Measurements from ENCODE around the gene HIKESHI. TPM values are rescaled to one million over a fixed set of nuclear protein-coding genes. Genes with fewer than 3 reads are reported as not detected.
"Not testable (repeated sequence)": the region's sequence is repeated elsewhere in the genome, so short reads cannot be mapped to it uniquely, and the experiment has no call there.

HIKESHI gene
- total RNA-seq, 1 donor from 2014 or later, result 25.8 TPM

DNA sequence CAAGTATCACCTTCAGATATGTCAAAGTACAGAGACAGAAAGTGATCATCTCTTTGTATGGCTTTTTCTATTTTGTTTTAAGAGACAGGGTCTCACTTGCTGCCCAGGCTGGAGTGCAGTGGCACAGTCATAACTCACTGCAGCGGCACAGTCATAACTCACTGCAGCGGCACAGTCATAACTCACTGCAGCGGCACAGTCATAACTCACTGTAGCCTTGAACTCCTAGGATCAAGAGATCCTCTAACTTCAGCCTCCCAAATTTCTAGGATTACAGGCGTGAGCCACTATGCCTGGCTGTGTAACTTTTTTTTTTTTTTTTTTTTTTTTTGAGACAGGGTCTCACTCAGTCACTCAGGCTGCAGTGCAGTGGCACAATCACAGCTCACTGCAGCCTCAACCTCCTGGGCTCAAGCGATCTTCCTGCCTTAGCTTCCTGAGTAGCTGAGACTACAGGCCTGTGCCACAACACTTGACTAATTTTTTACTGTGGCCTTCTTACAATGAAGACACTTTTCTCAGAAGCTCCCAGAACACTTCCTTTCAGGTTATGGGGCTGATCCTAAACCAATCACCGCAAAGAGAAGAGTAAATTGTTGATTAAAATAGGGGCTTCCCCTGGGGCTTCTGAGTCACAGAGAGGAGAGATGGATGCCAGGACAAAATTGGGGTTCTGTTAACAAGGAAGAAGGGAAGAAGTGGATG, 9.0 kb upstream of the HIKESHI start:
- no peak for DNase-seq (ENCODE audit: low spot score)

DNA sequence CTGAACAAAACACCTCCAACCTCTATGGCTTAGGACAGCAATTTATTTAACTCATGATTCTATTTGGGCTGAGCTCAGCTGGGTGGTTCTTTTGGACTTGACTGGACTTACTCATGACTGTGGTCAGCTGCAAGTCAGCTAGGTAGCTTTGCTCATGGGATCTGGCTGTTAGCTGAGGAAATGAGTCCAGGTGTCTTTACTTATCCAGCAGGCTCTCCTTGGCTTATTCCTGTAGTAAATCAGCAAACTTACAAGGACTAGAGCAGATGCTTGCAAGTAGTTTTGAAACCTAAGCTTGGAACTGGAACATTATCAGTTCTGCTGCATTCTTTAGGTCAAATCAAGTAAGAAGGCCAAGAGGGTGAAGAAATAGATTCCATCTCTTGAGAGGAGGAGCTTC, 8.0 kb upstream of the HIKESHI start:
- no peak for DNase-seq (ENCODE audit: low spot score)

DNA sequence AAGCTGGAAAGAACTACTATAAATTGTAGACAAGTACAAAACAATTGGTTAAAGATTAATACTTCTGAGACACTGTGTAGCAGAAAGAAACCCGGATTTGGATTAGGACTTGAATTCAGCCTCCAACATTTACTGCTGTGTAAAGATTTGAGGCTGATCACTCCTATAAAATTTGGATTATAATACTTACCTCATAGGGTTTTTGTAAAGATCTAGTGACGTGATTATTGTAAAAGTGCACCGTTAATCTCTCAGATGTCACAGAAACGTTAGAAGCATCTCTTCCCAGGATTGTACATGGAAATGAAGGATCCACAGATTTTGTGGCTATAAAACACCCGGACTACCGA, 323 bp upstream of the HIKESHI start:
- DNase-seq (ENCODE audit: low spot score), result no peak

DNA sequence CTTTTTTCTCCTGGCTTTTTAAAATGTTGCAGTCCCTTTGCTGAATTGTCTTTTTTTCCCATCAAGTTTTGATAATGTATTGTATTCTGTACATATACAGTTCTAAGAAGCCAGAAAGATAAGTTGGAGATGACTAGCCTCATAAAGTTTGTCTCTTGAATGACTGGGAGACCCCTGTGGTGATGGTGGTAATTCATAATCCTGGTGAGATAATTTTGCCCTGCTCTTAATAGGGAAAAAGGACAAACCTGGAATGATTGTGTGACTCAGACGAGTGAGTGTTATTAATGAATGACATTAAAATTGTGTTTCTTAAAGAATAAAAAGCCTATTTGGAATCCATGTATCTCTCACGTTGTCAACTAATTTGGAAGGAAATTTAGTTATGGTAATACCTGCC, 1.2 kb downstream of the HIKESHI start:
- no peak for DNase-seq (ENCODE audit: low spot score)

DNA sequence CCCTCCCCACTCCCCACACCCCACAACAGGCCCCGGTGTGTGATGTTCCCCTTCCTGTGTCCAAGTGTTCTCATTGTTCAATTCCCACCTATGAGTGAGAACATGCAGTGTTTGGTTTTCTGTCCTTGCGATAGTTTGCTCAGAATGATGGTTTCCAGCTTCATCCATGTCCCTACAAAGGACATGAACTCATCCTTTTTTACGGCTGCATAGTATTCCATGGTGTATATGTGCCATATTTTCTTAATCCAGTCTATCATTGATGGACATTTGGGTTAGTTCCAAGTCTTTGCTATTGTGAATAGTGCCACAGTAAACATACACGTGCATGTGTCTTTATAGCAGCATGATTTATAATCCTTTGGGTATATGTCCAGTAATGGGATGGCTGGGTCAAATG, 6.7 kb downstream of the HIKESHI start:
- DNase-seq (ENCODE audit: low spot score), result not testable (repeated sequence)

DNA sequence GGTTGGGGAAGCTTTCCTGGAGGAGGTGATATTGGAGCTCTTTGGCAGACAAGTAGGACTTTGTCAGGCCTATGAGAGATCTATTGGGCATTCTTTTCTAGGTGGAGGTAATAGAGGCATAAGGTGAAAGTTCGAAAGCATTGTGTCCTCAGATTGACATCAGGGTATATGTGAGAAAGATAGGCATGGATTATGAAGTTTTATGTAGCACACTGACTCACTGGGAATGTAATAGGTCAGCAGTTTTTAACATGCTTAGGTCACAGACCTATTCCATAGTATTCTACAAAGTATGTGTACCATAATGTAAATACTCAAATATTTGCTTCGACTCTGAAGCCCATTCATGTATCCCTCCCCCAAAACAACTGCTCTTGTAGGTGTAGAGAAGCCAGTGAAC, 11.8 kb downstream of the HIKESHI start:
- no peak for DNase-seq (ENCODE audit: low spot score)

DNA sequence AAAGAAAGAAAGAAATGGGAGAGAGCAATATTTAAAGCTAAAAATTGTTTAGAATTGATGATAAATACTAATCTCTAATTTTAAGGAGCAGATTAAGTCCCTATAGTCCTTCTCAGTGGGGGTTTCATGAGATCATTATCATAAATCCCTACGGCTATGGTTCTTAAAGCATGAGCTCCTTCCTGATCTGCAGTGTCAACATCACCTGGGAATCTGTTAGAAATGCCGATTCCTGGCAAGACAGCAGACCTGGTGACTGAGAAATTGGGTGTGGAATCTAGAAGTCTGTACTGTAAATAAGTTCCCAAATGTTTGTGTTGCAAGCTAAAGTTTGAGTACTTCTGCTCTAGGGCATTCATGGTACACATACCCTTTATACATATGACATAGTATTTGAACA, 12.6 kb downstream of the HIKESHI start:
- no peak for DNase-seq (ENCODE audit: low spot score)

DNA sequence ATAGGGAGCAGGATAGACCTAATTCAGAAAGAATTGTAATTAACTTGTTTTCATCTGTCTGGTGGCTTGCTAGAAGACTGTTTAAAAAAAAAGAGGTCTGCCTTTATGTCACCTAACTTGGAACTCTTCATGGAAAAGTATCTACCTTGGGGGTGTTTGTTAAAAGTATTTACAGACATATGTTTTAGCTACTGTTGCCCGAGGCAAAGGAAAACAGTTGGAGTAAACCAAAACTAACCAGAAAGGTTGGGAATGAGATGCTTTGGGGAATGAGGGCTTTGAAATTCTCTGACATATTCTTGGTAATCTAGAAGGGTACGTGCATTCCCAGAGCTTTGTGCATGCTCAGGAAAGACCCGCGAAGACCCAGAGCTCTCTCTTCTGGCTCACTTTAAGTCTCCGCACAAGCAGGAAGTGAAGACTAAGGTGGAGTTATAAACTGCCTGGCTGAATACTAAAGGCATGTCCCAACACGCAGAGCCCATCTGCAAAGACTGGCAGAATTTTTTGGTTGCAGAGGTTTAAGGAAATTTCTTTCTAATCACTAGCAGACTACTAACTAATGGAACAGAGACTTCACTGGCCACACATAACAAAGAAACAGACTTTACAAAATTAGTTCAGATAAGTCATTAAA, 33.2 kb downstream of the HIKESHI start:
- no peak for DNase-seq (ENCODE audit: low spot score)

DNA sequence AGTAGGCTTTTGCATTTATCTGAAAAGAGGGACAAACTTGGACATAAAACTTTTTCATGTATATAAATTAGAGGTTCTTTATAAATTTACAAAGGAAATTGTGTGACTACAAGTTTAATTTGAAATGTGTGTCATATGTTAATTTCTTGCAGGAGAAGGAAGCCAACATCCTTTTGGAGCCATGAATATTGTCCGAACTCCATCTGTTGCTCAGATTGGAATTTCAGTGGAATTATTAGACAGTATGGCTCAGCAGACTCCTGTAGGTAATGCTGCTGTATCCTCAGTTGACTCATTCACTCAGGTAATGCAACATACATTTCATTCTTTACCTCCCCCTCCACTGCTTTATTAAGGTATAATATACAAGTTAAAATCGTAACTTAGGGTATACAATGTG, 35.2 kb downstream of the HIKESHI start:
- DNase-seq (ENCODE audit: low spot score), result no peak

DNA sequence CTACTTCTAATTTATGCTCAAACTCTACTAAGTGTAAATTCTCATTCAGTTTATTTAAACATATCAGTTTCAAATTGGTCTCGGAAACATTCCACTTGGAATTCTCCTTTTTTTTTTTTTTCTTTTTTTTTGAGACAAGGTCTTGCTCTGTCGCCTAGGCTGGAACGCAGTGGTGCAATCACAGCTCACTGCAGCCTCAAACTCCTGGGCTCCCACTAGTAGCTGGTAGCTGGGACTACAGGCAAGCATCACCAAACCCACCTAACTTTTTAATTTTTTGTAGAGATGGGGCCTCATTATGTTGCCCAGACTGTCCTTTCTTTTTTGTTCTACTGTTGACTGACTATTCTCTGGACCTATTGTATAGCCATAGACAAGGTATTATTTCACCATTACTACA, 39.3 kb downstream of the HIKESHI start:
- DNase-seq (ENCODE audit: low spot score), result no peak

DNA sequence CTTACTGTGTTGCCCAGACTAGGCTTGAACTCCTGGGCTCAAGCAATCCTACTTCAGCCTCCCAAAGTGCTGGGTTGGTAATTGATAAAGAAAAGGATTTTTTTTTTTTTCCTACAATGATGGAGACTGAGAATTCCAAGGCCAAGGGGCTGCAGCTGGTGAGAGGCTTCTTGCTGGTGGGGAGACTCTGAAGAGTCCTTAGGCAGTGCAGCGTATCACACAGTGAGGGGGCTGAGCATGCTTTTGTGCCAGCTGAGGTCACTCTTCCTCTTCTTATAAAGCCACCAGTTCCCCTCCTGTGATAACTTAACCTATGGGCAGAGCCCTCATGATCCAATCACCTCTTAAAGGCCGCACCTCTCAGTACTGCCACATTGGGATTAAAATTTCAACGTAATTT, 44.5 kb downstream of the HIKESHI start:
- no peak for DNase-seq (ENCODE audit: low spot score)

DNA sequence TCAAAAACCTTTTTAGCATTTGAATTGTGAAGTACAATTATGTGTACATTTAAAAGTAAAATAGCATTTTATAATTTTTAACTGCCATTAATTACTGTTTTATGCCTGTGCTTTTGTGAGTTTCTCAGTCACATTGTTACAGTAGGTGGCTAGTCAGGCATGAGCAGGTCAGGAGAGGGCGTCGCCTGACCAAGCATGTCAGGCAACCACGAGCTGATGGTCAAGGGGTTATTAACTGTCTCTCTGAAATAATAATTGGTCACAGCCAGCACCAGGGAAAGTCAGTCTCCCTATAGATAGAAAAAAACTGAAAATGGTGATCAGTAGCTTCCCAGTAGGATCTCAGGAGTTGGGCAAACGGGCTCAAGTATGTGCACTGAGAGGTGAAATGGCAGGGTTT, 53.2 kb downstream of the HIKESHI start:
- DNase-seq (ENCODE audit: low spot score), result no peak

DNA sequence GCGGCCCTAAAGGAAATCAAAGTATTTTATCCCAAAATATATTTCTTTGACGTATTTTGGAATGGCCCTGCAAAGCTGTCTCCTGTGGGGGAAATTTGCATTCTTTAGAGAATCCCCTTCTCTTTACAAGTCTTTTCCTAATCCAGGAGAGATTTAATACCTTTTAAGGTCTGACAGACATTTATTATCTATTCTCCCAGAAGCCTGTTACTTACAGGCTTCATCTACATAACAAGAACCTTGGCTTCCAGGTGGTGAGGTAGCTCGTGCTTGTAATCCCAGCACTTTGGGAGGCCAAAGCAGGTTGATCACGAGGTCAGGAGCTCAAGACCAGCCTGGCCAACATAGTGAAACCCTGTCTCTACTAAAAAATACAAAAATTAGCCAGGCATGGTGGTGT, 55.4 kb downstream of the HIKESHI start:
- DNase-seq (ENCODE audit: low spot score), result not testable (repeated sequence)

DNA sequence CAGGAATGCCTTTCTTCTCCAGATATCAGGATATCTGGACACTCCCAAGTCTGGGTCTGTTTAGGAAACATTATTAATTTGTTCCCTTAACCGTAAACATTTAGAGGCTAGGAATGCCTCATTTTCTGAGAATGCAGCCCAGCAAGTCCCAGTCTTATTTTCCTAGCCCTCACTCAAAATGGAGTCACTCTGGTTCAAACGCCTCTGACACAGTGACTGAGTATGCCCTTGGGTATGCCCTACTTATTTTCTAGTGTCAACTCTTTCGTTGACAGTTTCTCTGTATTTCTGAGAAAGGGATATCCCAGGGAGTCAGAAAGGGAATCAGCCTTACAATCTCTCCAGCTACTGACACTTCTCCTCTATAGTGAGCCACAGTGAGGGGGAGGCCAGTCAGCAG, 56.7 kb downstream of the HIKESHI start:
- DNase-seq (ENCODE audit: low spot score), result no peak

DNA sequence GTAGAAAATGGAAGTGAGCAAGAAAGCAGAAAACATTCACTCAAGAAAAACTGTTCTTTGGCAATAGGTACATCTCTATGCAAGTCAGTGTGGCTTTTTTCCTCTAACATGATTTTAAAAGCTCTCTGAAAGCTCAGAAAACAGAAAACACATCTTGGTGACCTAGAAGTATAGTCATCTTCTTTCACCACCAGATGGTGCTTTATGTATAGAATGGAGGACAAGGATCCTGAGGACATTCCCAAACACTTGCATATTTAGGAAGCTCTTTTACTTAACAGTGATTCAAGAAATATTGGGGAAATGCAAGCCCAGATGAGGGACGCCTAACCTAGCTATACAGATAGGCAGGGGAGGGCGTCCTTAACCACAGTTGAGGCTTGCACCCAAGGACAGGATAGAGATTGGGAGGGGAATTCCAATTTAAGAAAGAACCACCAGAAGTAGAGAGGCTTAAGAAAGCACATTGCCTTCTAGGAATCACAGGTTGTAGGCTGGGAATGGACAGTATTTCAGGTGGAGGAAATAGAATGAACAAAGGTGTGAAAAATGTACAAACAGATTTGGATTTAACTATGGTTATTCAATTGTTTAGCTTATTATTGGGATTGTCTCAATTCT, 58.8 kb downstream of the HIKESHI start:
- DNase-seq (ENCODE audit: low spot score), result no peak

DNA sequence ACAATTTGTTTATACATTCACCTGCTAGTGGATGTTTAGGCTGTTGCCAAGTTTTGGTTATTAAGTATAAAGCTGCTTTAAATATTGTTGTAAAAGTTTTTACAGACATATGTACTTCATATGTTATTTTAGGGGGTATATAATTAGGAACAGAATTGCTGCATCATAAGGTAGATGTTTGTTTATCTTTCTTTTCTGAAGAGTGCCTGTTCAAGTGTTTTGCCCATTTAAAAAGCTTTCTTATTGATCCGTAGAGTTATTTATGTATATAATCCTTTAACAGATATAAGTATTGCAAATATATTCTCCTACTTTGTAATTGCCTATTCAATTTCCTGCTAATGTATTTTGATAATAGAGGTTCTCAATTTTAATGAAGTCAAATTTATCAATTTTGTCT, 61.4 kb downstream of the HIKESHI start:
- no peak for DNase-seq (ENCODE audit: low spot score)

DNA sequence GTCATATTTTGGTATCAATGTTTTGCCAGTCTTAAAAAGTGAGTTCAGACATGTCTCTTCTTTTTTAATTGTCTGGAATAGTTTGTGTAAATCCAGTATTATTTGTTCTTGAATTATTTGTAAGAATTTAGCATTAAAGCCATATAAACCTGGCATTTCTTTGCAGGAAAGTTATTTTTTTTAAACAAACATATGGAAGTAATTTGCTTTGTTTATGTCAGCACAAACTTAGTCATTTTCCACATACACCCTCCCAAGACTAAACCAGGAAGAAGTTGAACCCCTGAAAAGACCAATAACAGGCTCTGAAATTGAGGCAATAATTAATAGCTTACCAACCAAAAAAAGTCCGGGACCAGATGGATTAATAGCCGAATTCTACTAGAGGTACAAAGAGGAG, 63.5 kb downstream of the HIKESHI start:
- DNase-seq (ENCODE audit: low spot score), result no peak

DNA sequence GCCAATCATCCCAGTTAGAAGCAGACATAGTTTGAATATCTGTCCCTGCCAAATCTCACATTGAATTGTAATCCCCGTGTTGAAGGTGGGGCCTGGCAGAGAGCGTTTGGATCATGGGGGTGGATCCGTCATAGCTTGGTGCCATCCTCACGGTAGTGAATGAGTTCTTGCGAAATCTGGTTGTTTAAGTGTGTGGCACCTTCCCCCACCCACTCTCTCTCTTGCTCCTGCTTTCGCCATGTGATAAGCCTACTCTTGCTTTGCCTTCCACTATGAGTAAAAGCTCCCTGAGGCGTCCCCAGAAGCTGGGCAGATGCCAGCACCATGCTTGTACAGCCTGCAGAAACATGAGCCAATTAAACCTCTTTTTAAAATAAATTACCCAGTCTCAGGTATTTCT, 67.6 kb downstream of the HIKESHI start:
- DNase-seq (ENCODE audit: low spot score), result no peak

DNA sequence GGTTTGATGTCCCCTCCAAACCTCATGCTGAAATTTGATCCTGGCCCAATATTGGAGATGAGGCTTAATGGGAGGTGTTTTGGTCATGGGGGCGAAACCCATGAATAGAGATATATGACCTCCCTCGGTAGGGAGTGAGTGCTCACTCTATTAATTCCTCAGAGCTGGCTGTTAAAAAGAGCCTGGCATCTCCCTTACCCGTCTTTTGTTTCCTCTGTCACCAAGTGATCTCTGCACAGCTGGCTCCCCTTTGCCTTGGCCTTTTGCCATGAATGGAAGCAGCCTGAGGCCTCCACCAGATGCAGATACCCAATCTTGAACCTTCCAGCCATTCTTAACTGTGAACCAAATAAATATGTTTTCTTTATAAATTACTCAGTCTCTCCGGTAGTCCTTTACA, 68.1 kb downstream of the HIKESHI start:
- DNase-seq (ENCODE audit: low spot score), result no peak

DNA sequence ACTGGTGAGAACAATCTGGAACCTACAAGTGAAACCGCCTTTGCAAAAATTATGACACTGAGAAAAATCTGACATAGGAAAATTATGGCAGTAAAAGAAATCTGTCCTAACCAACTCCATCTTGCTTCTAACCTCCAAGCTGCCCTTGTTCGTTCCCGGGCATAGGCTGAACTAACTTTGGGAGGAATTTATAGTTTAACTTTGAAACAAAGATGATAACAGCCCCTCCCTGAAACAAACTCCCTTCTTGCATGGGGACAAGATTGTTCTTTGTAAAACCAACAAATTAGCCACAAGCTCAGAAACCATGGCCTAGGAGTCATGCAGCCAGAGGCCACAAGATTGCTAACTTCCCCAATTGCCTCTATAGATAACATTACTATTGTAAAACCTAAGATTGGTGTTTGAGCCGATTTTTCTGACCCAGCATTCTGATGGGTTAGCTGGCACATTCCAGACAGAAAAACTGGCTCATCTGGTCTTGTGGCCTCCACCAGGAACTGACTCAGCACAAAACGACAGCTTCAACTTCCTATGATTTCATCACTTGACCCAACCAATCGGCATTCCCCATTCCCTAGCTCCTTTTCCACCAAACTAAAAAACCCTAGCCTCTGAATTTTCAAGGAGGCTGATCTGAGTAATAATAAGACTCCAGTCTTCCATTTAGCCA, 69.0 kb downstream of the HIKESHI start:
- DNase-seq (ENCODE audit: low spot score), result no peak

DNA sequence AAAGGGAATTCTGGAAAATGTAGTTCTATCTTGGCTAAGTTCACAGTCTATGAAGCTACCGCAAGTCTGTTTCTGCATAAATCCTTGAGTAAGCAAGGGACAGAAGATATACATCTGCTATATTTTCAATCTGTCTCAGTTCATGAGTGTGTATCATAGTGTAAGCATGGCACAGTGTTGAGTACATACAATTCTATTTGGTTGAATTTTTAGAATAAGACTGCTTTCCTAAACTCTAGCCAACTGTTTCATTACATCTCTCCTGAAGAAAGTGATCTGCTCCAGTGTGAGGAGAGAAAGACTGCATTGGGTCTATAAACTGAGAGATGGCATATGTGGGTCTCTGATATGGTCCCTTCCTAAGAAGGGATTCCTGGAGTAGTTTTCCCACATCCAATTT, 70.0 kb downstream of the HIKESHI start:
- DNase-seq (ENCODE audit: low spot score), result no peak

DNA sequence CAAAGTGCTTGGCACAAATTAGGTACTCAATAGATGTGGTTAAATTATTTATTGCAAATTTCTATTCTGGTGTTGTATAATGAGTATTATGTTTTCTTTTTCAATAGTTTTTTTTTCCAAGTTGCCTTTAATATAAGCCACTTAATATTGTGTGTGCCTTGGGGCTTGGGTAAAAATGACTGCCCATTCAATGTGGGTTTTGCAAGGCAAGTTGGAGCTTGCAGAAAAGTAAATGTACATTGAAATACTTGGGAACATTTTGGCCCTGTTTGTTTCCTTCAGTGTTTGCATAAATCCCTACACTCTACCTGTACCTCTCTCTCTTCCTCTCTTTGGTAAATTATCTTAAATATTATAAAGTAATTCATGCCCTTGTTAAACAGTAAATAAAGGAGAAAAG, 70.5 kb downstream of the HIKESHI start:
- no peak for DNase-seq (ENCODE audit: low spot score)

DNA sequence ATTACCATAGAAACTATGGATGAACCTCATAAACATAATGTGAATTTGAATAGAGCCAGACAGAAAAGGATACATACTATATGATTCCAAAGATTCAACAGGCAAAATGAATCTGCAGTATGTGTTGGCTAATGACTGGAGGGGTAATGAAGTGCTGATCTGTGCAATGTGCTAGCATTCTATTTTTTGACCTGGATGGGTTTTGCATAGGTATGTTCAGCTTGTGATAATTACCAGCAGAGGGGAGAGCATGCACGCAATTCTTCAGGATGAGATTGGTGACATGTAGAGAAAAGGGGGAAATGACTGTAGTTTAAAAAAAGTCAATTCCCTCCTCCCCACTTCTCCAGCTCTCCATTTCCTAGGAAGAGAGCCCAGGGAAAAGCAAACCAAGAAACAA, 72.0 kb downstream of the HIKESHI start:
- DNase-seq (ENCODE audit: low spot score), result no peak

Data from mucosa of gallbladder (tissue), 1 donor.